ENCODE data around the gene ELMOD1. TPM values are rescaled to one million over a fixed set of nuclear protein-coding genes. Genes with fewer than 3 reads are reported as not detected.

The ELMOD1 gene
- total RNA-seq, 2 donors from 2014 or later, result 0.22 TPM; not detected in 1

DNA sequence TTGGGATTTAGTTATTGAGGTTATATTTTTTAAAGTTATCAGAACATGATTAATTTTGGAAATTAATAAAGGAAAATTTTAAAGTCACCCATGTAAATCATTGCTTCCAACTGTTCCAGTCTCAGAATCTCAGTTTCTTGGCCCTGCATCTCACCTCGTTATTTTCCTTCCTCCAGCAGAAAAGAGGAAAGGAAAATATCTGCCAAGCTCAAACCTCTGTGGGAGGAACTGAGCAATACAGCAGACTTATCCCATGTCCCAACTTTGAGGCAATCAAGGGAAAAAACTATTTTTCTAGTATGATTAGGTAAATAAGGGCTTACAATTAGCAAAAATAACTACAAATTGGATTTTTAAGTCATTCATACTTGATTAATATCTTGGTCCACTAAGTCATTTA is 30.1 kb downstream of the ELMOD1 start:
- DNase-seq, result no peak
- no peak for ATAC-seq
- intact Hi-C loops (cut with DNase I, micrococcal nuclease), result no loop called here

- DNase-seq, result no peak
- no peak for ATAC-seq
- intact Hi-C loops (cut with DNase I, micrococcal nuclease), result no loop called here
Observed at GRCh38 chr11:107623183-107623582, 32.2 kb downstream of the ELMOD1 start.

DNA sequence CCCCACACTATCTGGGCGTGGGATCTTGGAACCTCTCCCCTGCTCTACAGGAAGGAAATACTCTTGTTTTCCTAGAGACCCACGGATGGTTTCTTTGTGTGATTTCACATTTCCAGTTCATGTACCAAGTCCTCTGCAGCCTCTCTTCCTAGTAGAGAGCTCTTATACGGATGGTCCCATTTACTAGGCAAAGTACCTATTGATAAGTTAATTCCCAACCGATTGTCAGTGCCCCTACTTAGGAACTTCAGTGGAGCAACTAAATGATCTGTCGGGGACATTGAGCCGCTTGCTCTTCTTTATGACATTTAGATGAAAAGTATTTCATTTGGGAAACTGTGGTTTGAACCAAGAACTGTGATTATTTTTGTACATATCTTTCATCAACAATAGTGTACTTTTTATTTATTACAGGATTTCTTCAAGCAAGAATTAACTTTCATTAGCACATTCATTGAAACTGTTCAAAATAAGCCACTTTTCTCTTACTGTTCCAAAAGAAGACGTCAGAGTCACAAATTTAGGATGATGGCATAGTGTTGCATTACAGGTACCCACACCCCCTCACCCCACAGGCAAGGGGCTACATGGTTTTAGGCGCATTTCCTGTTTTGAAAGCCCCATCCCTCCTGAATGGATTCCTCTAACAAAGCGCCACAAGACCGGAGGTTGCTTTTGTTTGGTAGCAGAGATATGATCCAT is 34.2 kb downstream of the ELMOD1 start:
- ATAC-seq, result no peak
- intact Hi-C loops (cut with DNase I, micrococcal nuclease), result no loop called here

DNA sequence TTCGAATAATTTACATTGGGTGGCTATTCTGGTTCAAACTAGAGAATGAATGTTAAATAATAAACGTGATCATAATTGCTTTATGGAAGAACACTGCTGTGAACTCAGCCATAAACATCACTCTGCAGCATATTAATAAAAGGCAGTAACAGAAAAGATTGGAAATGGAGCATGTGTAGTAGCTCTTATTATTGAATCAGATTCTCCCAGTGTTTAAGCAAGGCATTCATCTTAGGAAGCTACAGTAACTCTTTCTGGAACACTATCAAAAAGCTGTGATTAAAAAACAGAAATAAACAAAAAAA is 34.7 kb downstream of the ELMOD1 start:
- ATAC-seq (no peak), DNase-seq (no peak)
- intact Hi-C loops (cut with DNase I, micrococcal nuclease), result no loop called here

More for the DNA sequence above, 34.2 kb downstream of the ELMOD1 start:
- no peak for DNase-seq

DNA sequence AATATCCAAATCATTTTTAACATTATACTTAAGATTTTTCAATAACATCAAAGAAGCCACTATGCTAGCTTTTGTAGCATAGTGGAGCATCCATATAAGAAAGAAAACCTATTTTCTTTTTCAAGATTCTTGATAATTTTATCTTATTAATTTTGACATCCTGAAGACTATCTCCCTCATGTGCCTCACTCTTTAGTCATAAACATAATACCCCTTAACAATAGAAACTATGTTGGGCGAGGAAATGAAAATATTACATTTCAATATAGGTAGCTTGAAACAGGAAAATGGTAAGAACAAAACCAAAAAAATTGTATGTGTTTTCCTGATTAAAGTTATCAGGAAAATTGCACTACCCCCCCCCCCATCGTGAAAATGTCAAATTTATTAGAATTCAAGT is 40.1 kb downstream of the ELMOD1 start:
- ATAC-seq (no peak), DNase-seq (no peak)
- intact Hi-C loops (cut with DNase I, micrococcal nuclease), result no loop called here

- no peak for ATAC-seq
- DNase-seq, result no peak
- intact Hi-C loops (cut with DNase I, micrococcal nuclease), result no loop called here
Observed at GRCh38 chr11:107631931-107632330, 41.0 kb downstream of the ELMOD1 start.

DNA sequence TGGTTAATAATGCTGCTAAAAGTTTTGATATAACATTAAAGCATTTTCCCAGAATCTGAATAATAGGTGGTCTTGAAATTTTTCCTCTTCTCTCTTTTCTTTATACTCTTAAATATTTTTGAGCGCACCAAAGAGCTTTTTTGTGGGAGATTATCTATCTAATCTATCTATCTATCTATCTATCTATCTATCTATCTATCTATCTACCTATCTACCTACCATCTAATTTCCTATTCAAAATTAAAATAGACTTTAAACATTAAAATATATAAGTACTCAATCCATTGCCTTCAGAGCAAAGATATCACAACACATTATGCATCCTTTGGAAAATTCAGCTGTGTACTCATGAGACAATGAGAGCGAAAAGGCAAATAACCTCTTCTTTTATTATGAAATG is 55.8 kb downstream of the ELMOD1 start:
- ATAC-seq, result no peak
- intact Hi-C loops (cut with DNase I, micrococcal nuclease), result no loop called here

DNA sequence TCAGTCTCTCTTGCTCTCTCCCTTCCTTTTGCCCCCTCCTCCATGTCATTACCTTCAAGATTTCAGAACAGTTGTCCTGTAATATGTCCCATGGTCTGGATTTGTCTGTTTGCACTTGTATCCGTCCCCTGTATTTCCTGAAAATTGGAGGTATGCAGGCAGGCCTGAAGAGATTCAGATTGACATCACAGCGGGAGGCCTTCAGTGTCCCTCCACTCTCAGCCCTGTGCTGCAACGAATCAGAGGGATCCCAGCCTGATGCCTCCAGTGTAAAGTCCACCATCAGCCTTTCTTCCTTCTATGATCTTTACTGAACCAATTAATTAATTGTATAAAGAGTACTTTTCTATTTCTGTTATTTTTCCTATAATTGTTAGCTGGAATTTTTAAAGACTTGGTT is 57.3 kb downstream of the ELMOD1 start:
- ATAC-seq (no peak), DNase-seq (no peak)
- intact Hi-C loops (cut with DNase I, micrococcal nuclease), result no loop called here

More for the DNA sequence above, 55.8 kb downstream of the ELMOD1 start:
- no peak for DNase-seq

GRCh38 chr11:107651672-107652071 is 60.7 kb downstream of the ELMOD1 start:
- ATAC-seq (no peak), DNase-seq (no peak)
- intact Hi-C loops (cut with DNase I, micrococcal nuclease), result no loop called here

DNA sequence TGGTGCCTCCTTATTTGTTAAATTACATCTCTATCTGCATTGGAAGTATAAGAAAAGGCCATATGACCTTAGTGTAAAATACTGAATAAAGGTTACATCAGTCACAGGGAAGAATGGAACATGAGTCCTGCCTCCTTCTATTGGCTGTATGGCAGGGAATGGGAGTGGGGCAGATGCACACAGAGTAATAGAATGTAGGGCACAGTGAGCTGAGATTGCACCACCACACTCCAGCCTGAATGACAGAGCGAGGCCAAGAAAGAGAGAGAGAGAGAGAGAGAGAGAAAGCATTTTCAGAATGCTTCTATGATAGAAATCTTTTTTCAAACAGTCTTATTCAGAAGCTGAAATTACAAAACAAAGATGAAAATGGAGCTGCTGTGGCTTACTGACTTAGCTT is 62.1 kb downstream of the ELMOD1 start:
- intact Hi-C loops (cut with DNase I, micrococcal nuclease), result no loop called here
- no peak for DNase-seq
- no peak for ATAC-seq

DNA sequence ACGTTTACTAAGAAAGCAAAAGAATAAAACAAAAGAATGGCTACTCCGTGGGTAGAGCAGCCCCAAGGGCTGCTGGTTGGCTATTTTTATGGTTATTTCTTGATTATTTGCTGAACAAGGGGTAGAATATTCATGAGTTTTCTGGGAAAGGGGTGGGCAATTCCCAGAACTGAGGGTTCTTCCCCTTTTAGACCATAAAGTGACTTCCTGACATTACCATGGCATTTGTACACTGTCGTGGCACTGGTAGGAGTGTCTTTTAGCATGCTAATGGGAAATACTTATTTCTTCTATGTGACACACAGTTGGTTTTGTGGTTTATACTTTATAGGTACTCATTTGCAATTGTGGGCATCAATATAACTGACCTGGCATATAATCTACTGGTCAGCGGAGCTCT is 64.7 kb downstream of the ELMOD1 start:
- ATAC-seq (no peak), DNase-seq (no peak)
- intact Hi-C loops (cut with DNase I, micrococcal nuclease), result no loop called here

- intact Hi-C loops (cut with DNase I, micrococcal nuclease), result no loop called here
- no peak for DNase-seq
- ATAC-seq, result no peak
Observed at GRCh38 chr11:107659310-107659709, 68.4 kb downstream of the ELMOD1 start.

DNA sequence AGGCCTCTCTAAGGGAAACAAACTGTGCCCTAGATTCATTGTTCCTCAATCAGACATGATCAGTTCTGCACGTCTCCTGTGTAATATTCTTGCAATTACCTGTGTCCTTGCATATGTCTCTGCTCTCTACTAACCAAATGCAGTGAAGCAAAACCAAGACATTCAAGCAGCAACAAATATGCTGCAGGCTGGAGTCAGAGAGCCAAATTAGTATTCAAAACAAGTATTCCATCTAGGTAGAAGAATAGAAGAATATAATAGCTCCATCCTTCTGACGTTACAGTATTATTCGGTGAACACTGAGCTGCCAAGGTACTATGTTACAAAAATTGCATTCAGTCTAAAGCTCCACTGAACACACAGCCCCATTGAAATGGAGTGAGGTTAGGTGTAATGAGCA is 69.1 kb downstream of the ELMOD1 start:
- DNase-seq, result no peak
- no peak for ATAC-seq
- intact Hi-C loops (cut with DNase I, micrococcal nuclease), result no loop called here

DNA sequence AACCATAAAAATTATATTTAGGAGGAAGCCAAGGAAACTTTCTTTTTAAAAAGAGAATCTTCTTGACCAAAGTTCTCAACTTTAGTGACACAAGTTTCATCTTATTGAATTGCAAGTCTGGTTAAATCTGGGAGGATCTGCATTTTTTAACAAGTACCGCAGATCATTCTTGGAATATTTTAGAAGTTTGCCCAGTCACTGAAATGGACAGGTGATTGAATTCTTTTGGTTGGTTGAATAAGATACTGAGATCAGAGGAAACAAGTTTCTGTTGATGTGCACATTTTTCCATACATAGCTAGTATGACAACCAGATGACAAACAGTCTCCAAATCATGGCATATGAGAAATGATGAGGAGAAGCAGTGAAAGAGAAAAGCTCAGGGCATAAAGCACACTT is 70.7 kb downstream of the ELMOD1 start:
- intact Hi-C loops (cut with DNase I, micrococcal nuclease), result no loop called here
- DNase-seq (no peak), ATAC-seq (no peak)

DNA sequence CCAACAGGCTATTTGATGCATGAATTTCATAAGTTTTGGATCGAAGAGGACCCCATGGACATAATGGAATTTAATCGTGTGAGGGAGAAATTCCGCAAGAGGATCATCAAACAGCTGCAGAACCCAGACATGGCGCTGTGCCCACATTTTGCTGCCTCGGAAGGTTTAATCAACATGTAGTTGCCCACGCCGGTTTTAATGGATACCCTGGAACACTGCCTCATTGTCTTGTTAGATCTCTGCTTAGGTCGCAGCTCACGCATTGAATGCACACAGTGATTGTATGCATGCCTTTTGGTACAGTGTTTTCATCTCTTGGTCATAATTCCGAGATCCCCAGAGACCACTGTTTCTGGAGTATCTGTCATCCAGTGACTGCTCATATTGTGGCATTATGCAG is 74.1 kb downstream of the ELMOD1 start:
- intact Hi-C loops (cut with DNase I, micrococcal nuclease), result no loop called here
- ATAC-seq, result no peak
- DNase-seq, result no peak

DNA sequence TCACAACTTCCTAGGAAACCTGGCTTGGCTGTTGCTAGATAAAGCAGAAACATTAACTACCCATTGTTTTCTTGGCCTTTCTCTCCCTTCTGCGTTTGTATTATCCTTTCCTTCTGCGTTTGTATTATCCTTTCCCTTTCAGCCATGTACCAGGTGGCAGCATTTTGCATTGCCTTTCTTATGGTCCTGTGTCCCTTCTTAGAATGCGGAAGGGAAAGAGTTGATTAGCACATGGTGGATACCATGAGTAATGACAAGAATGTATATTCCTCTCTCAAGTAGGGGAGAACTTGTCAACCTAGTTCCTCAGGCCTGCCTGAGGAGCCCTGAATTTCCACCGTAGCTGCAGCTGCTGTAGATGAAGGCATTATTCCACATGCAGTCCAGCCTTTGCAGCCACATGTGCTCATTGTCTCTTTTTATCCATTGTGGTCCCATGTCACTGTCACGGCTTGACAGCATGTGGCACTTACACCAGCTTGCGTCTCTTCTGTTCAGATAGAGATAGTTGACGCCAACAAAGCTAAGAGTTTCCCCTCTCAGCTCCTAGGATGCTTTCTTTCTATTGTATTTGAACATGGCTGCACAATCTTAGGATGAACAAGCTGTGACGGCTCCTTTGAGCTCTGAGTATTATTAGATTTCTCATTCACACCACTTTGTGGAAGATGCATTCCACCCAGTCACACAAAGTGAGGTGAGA is 76.1 kb downstream of the ELMOD1 start:
- ATAC-seq, result no peak
- no peak for DNase-seq
- intact Hi-C loops (cut with DNase I, micrococcal nuclease), result no loop called here

DNA sequence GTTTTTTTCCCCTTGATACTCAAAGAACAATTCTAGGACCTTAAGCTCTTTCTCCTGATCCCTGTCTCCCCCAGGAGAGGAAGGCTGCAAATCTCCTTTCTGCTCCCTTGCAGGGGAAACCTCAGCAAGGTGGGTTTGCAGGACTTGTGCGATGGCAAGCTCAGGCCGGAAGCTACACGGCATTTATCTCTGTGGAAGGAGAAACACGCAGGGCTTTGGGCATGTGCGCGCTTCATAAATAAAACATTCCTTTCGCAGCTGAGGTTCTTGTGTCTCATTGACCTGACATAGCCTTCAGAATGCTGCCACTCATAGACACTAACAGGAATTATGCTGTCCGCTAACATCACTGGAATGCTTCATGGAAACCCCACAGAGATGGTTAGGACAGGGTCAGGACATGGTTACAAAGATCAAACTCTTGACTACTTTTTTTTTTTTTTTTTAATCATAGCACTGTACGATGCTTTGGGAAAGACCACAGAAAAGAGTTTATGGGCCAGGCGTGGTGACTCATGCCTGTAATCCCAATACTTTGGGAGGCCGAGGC is 78.3 kb downstream of the ELMOD1 start:
- intact Hi-C loops (cut with DNase I, micrococcal nuclease), result no loop called here
- DNase-seq (no peak), ATAC-seq (no peak)

- DNase-seq, result no peak
- intact Hi-C loops (cut with DNase I, micrococcal nuclease), result no loop called here
- ATAC-seq, result no peak
Observed at GRCh38 chr11:107669893-107670601, 79.1 kb downstream of the ELMOD1 start.

- intact Hi-C loops (cut with DNase I, micrococcal nuclease), result no loop called here
- DNase-seq (no peak), ATAC-seq (no peak)
Observed at GRCh38 chr11:107675902-107676301, 85.0 kb downstream of the ELMOD1 start.

Data from left colon (tissue), 2 donors.